ENCODE measurements around the gene PTPRC.

PTPRC gene

DNA sequence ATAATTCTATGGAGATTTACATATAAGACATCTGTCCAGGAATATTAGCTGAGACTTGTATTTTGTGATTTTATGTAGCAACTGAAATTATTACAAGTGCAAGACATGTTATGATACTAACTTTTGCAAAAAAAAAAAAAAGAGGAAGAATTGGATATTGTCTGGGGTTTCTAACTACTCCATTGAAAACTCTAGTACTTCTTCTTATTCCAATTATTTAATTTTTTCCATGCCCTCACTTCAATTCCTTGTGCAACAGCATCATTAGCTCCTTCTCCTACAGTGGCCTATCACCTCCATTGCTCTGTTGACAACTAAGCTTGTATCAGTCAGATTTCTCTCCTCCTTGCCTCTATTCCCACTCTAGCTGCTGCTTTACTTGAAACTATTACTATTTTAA is 126.6 kb downstream of the PTPRC start:
- DNase-seq (ENCODE audit: low read depth) = no peak

DNA sequence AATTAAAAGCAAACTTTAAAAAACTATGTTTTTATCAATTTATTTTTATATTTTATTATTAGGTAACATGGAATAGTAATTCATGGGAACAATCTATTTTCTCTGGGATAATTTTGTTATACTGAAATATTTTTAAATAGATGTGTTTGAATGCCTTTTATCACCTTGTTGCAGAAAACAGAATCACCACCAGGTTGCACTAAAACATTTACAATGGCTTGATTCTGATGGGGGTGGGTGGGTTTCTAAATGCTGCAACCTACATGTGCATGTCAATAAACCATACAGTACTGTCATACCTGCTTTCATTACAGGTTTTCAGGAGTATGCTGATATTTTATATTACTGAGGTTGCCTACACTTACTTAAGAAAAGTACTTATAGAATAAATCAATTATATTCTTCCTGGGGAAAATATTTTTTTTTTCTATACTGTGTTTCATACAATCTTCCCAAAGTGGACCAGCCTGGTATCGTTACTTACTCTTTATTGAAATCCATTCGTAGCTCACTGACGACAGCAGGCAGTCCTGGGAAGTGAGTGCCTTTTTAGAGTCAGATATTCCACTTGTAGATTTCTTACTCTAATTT is 132.8 kb downstream of the PTPRC start:
- no peak for DNase-seq (ENCODE audit: low read depth)

GRCh38 chr1:198772626-198773025 is 133.8 kb downstream of the PTPRC start:
- DNase-seq (ENCODE audit: low read depth) = no peak

DNA sequence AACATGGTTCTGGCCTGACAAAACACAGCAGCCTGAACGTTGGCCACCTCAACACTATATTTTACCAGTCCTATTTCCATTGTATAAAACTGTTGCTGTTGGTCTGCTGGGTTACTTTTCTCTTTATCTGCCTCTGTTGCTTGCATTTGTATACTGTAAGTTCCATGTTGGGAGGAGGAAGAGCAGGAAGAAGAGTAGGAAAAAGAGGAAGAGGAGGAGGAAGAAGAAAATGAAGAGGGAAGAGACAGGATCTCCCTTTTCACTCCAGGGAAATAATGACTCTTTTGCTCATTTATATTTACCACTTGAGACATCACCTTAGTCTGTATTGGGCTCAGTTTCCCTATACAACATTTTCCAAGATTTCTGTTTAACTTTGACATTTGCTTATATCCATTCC is 134.2 kb downstream of the PTPRC start:
- no peak for DNase-seq (ENCODE audit: low read depth)

- no peak for DNase-seq (ENCODE audit: low read depth)
These were observed 134.7 kb downstream of the PTPRC start for GRCh38 chr1:198773523-198773922.

DNA sequence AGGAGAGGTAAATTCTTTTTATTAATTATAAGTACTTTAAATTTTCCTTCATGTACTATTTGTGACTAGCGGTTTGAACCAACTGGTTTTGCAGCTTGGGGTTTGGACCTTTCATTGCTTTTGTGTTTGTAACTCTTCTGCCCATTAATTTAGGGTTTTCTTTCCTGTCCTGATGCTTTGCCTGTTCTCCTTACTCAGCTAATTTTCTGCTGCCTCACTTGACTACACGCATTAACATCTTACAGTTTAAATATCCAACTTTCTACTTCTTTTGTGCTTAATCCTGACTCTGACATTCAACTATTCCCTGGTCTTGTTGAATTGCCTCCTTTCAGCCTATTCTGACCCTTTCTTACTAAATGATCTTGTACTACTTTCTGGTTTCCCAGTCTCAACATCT is 135.6 kb downstream of the PTPRC start:
- no peak for DNase-seq (ENCODE audit: low read depth)

GRCh38 chr1:198775606-198776005 is 136.8 kb downstream of the PTPRC start:
- no peak for DNase-seq (ENCODE audit: low read depth)

- no peak for DNase-seq (ENCODE audit: low read depth)
These were observed 137.8 kb downstream of the PTPRC start for GRCh38 chr1:198776602-198777029.

DNA sequence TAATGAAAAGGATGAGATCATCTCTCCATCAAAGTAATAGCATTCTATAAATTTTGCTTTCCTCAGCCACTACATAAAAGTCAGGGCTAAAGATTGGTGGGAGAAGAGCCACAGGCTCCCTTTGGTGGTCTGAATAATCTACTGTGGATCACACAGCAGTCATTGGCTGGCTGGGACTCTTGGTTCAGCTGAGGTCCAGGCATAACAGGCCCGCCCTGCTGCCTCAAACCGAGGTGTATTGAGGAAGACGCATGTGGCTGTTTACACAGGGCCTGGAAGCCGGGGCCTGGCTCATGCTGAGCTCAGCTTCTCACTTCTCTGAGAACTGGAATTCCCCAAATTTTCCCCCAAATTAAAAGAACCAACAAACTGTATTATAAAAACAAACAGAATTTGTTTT is 139.2 kb downstream of the PTPRC start:
- no peak for DNase-seq (ENCODE audit: low read depth)

DNA sequence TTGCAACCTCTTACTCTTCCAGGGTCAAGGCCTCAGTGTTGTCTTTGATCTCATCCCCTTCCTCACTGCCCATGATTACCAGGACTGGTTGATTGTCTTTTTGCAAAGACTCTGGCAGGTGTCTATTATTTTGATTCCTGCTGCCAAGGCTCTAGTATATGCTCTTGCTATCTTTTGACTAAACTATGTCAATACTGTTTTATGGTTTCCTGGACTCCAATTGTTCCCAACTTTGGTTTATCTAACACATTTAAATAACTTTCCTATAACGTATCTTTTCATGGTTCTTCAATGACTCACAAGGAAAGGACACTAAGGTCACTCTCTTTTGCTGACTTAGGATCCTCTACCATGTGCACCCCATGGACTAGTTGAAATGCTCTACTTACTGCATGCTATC is 141.5 kb downstream of the PTPRC start:
- DNase-seq (ENCODE audit: low read depth) = no peak

DNA sequence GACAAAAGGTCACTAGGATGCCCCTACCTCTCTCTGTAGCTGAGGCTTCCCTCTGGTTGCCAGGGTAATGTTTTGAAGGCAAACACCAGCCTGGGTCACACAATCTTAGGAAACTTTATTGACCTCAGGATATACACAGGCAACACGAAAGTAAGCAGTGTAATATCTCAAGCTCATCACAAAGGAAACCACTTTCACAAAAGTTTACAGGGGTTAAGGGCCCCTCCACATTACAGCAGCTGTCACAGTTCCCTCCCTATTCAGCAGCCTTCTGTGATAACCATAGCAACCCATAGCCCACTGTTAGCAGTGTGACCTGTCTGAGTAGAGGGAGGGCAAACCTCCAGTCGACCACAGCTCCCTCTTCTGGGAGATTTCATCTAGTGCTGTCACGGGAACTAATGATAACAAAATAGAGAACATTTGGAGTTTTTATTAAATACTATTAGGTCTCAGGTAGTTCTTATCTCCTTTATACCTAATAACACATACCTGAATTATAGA is 149.8 kb downstream of the PTPRC start:
- DNase-seq (ENCODE audit: low read depth) = no peak

- no peak for DNase-seq (ENCODE audit: low read depth)
These were observed 154.9 kb downstream of the PTPRC start for GRCh38 chr1:198793714-198794113.

GRCh38 chr1:198794498-198794897 is 155.7 kb downstream of the PTPRC start:
- DNase-seq (ENCODE audit: low read depth) = no peak

DNA sequence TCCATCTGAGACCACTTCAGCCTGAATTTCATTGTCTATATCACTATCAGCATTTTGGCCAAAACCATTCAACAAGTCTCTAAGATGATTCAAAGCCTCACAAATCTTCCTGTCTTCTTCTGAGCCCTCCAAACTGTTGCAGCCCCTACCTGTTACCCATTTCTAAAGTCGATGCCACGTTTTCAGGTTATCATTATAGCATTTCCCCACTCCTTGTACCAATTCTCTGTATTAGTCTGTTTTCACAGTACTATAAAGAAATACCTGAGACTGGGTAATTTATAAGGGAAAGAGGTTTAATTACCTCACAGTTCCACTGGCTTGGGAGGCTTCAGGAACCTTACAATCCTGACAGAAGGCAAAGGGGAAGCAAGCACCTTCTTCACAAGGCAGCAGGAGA is 158.8 kb downstream of the PTPRC start:
- DNase-seq (ENCODE audit: low read depth) = no peak

DNA sequence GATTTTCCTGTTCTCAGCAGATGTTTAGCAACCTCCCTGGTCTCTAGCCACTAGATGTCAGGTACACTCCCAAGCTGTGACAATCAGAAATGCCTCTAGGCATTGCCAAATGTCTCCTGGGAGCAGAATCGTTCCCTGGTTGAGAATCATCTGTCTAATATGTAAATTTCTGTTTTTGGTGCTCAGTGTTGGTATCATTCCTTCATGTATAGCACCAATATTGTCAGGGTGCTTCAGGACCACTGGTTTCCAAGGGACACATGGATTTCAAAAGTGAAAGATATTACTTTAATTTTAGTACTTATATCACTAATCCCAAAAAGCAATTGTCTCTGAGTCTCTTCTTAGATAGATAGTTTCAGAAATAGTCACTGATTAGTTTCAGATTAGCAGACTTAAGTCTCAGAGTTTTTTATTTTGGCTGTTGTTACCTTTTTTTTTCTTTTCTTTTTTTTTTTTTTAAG is 160.1 kb downstream of the PTPRC start:
- no peak for DNase-seq (ENCODE audit: low read depth)

GRCh38 chr1:198805498-198806151 is 166.8 kb downstream of the PTPRC start:
- no peak for DNase-seq (ENCODE audit: low read depth)

DNA sequence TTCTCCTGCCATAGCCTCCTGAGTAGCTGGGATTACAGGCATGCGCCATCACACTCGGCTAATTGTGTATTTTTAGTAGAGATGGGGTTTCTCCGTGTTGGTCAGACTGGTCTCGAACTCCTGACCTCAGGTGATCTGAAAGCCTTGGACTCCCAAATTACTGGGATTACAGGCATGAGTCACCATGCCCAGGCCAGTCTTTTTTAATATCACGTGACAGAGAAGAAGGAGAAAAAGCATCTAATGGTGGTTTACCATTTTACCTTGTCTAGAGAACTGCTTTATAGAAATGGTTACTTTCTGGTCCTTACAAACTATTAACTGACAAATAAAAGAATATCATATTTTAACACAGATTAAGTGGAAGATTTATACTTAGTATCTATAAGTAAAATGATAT is 168.0 kb downstream of the PTPRC start:
- DNase-seq (ENCODE audit: low read depth) = no peak
